MM.1S (cell line): Measurements from ENCODE around the gene SELENOF.
A peak's percentile ranks its signal among the peaks of the same experiment; 100 is the strongest.
"Not testable (repeated sequence)": the region's sequence is repeated elsewhere in the genome, so short reads cannot be mapped to it uniquely, and the experiment has no call there.

ENCODE experiments used
- DNase-seq: peaks from one replicate; pipeline ENCODE4 v3.0.0-alpha.2; 2015
- H2AFZ ChIP-seq: fragments of 300-600 bp; sonication (generic); 2 replicates; pipeline ENCODE4 v1.6.0; 2016; ENCODE audit warnings: antibody characterized with exemption, low read length
- H3F3A ChIP-seq: fragments of 300-600 bp; sonication (generic); 2 replicates; pipeline ENCODE4 v1.6.1; 2016; ENCODE audit warnings: mild to moderate bottlenecking, antibody characterized with exemption, low read length, moderate library complexity, mixed read lengths; ENCODE audit not compliant: insufficient read depth
- H3K27ac ChIP-seq: fragments of 300-600 bp; sonication (generic); 2 replicates; pipeline ENCODE4 v1.5.1; 2016; ENCODE audit warnings: mild to moderate bottlenecking, low read length
- H3K27me3 ChIP-seq: fragments of 300-600 bp; sonication (generic); replicated peaks from 2 replicates; pipeline ENCODE4 v1.6.0; 2016; ENCODE audit warnings: low read length; ENCODE audit not compliant: insufficient read depth
- H3K36me3 ChIP-seq: fragments of 300-600 bp; sonication (generic); replicated peaks from 2 replicates; pipeline ENCODE4 v1.6.1; 2016; ENCODE audit warnings: mild to moderate bottlenecking, low read length, mixed read lengths; ENCODE audit not compliant: insufficient read depth
- H3K4me1 ChIP-seq: fragments of 300-600 bp; sonication (generic); 2 replicates; pipeline ENCODE4 v1.6.1; 2016; ENCODE audit warnings: low read length, mixed read lengths
- H3K4me2 ChIP-seq: fragments of 300-600 bp; sonication (generic); 2 replicates; pipeline ENCODE4 v1.6.0; 2016; ENCODE audit warnings: low read depth, low read length
- H3K4me3 ChIP-seq: fragments of 300-600 bp; sonication (generic); 2 replicates; pipeline ENCODE4 v1.5.1; 2016; ENCODE audit warnings: low read length, mixed read lengths
- H3K79me2 ChIP-seq: fragments of 300-600 bp; sonication (generic); 2 replicates; pipeline ENCODE4 v1.6.1; 2016; ENCODE audit warnings: mixed run types, low read length, mixed read lengths
- H3K9ac ChIP-seq: fragments of 300-600 bp; sonication (generic); 2 replicates; pipeline ENCODE4 v1.6.1; 2016; ENCODE audit warnings: low read length, mixed read lengths
- H3K9me2 ChIP-seq: fragments of 300-600 bp; sonication (generic); replicated peaks from 2 replicates; pipeline ENCODE4 v1.6.1; 2016; ENCODE audit warnings: mild to moderate bottlenecking, low read length, mixed read lengths; ENCODE audit not compliant: insufficient read depth
- H3K9me3 ChIP-seq: fragments of 300-600 bp; sonication (generic); replicated peaks from 2 replicates; pipeline ENCODE4 v1.6.1; 2016; ENCODE audit warnings: mild to moderate bottlenecking, low read length, mixed read lengths; ENCODE audit not compliant: insufficient read depth
- H4K20me1 ChIP-seq: fragments of 300-600 bp; sonication (generic); 2 replicates; pipeline ENCODE4 v1.6.1; 2016; ENCODE audit warnings: mild to moderate bottlenecking, low read length, moderate library complexity, mixed read lengths; ENCODE audit not compliant: insufficient read depth
- EZH2 ChIP-seq: fragments of 300-600 bp; sonication (generic); optimal IDR thresholded peaks from 2 replicates; pipeline ENCODE3; 2017; ENCODE audit warnings: low read depth, mild to moderate bottlenecking, antibody characterized with exemption, low read length, mixed read lengths
- EZH2phosphoT487 ChIP-seq: fragments of 300-600 bp; sonication (generic); IDR thresholded peaks from 2 replicates; pipeline ENCODE4 v1.6.1; 2018; ENCODE audit warnings: antibody characterized with exemption, low read length
- TF ChIP-seq, protein P1 (sequence below): fragments of 300-600 bp; sonication (generic); IDR thresholded peaks from 2 replicates; pipeline ENCODE4 v1.5.1; 2016; ENCODE audit warnings: antibody characterized with exemption, low read length, mixed read lengths

SELENOF gene

DNA sequence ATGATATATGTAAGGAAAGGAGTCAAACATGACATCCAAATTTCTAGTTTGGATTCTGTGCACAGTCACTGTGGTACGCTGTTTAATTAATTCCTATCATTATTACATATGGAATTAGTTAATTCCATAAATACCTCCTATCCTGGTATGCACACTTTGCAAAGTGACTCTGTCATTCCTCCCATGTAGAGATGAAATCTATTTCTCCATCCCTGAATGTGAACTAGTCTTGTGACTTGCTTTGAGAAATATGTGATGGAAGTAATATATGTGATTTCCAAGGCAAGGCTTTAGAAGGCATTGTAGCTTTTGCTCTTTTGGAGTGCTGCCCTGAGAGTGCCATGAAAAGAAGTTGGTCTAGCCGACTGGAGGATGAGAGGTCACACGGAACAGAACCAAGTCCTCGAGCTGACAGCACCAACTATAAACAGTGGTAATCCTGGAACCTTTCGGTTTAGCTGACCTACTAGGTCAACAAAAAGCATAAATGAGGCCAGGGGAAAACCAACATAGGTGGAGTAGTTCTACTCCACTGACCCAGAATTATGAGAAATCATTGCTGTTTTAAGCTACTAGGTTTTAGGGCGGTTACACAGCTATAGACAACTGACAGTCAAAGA is 1.5 kb downstream of the SELENOF start:
- Histone ChIP-seq H3K9ac (peak overlapping the region; percentile 95; the same call in 1 of the 2 replicates), H4K20me1 (peaks cover 4% of the 10 kb centered on the region; the same call in 1 of the 2 replicates), H3K79me2 (peaks cover 94% of the 10 kb centered on the region), H3K4me2 (peak overlapping the region; percentile 87), H3K36me3 (peaks cover 4% of the 10 kb centered on the region; the same call in 1 of the 2 replicates), H3K9me3 (no peaks in the 10 kb centered on the region), H3F3A (peaks cover 11% of the 10 kb centered on the region), H3K4me3 (peak overlapping the region; percentile 95), H3K4me1 (peaks cover 17% of the 10 kb centered on the region), H3K27me3 (no peaks in the 10 kb centered on the region), H3K27ac (no peak overlapping the region), H3K9me2 (no peaks in the 10 kb centered on the region), H2AFZ (no peak overlapping the region)
- TF ChIP-seq, protein P1, sequence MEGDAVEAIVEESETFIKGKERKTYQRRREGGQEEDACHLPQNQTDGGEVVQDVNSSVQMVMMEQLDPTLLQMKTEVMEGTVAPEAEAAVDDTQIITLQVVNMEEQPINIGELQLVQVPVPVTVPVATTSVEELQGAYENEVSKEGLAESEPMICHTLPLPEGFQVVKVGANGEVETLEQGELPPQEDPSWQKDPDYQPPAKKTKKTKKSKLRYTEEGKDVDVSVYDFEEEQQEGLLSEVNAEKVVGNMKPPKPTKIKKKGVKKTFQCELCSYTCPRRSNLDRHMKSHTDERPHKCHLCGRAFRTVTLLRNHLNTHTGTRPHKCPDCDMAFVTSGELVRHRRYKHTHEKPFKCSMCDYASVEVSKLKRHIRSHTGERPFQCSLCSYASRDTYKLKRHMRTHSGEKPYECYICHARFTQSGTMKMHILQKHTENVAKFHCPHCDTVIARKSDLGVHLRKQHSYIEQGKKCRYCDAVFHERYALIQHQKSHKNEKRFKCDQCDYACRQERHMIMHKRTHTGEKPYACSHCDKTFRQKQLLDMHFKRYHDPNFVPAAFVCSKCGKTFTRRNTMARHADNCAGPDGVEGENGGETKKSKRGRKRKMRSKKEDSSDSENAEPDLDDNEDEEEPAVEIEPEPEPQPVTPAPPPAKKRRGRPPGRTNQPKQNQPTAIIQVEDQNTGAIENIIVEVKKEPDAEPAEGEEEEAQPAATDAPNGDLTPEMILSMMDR = no peak
- TF ChIP-seq EZH2phosphoT487 = no peak
- no peak for DNase-seq

DNA sequence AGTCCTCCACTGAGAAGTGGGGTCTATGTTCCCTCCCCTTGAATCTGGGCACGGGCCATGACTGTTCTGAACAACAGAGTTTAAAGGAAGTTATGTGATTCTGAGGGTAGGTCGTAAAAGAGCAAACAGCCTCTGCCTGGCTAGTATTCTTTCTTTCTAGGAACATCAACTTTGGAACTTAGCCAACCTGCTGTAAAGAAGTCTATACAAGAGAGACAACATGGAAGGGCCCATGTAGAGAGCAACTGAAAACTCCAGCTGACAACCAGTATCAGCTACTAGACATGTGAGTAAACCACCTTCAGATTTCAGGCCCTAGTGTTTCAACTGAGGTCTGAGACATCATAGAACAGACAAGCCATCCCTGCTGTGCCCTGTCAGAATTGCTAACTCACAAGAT is 7.5 kb downstream of the SELENOF start:
- H3K9me2 ChIP-seq = no peaks in the 10 kb centered on the region
- H3K4me2 ChIP-seq = no peak overlapping the region
- no peak overlapping the region for H2AFZ ChIP-seq
- no peaks in the 10 kb centered on the region for H3F3A ChIP-seq
- no peaks in the 10 kb centered on the region for H3K27me3 ChIP-seq
- TF ChIP-seq, protein P1 = no peak
- no peak for TF ChIP-seq EZH2phosphoT487
- TF ChIP-seq EZH2 = no peak
- no peaks in the 10 kb centered on the region for H3K9me3 ChIP-seq
- peaks cover 8% of the 10 kb centered on the region for H3K36me3 ChIP-seq
- no peaks in the 10 kb centered on the region for H3K4me1 ChIP-seq
- no peak overlapping the region for H3K27ac ChIP-seq
- peaks cover 17% of the 10 kb centered on the region for H4K20me1 ChIP-seq
- peaks cover 99% of the 10 kb centered on the region for H3K79me2 ChIP-seq
- H3K9ac ChIP-seq = no peak overlapping the region
- no peak for DNase-seq
- no peak overlapping the region for H3K4me3 ChIP-seq

GRCh38 chr1:86905875-86906274 is 8.1 kb downstream of the SELENOF start:
- peaks cover 8% of the 10 kb centered on the region for H3K36me3 ChIP-seq

DNA sequence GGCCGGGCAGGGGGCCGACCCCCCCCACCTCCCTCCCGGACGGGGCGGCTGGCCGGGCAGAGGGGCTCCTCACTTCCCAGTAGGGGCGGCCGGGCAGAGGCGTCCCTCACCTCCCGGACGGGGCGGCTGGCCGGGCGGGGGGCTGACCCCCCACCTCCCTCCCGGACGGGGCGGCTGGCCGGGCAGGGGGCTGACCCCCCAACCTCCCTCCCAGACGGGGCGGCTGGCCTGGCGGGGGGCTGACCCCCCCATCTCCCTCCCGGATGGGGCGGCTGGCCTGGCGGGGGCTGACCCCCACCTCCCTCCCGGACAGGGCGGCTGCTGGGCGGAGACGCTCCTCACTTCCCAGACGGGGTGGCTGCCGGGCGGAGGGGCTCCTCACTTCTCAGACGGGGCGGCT is 14.5 kb downstream of the SELENOF start:
- peaks cover 57% of the 10 kb centered on the region for H3K79me2 ChIP-seq
- not testable (repeated sequence) for H3K9me2 ChIP-seq, H3K27me3 ChIP-seq, H3K27ac ChIP-seq, H3K4me3 ChIP-seq, H3F3A ChIP-seq, H3K9me3 ChIP-seq, H3K4me2 ChIP-seq, H3K36me3 ChIP-seq, H2AFZ ChIP-seq, DNase-seq, H3K9ac ChIP-seq, H4K20me1 ChIP-seq, H3K4me1 ChIP-seq

More at GRCh38 chr1:86905875-86906274, 8.1 kb downstream of the SELENOF start:
- TF ChIP-seq EZH2phosphoT487 (no peak), EZH2 (no peak)
- TF ChIP-seq, protein P1 = no peak
- no peaks in the 10 kb centered on the region for H3K9me2 ChIP-seq
- H4K20me1 ChIP-seq = peaks cover 17% of the 10 kb centered on the region
- H3K4me3 ChIP-seq = no peak overlapping the region
- H3K4me1 ChIP-seq = no peaks in the 10 kb centered on the region
- DNase-seq = no peak
- H3F3A ChIP-seq = no peaks in the 10 kb centered on the region
- no peak overlapping the region for H2AFZ ChIP-seq
- H3K9me3 ChIP-seq = no peaks in the 10 kb centered on the region
- H3K4me2 ChIP-seq = no peak overlapping the region
- H3K79me2 ChIP-seq = peaks cover 98% of the 10 kb centered on the region
- no peak overlapping the region for H3K9ac ChIP-seq
- no peak overlapping the region for H3K27ac ChIP-seq
- no peaks in the 10 kb centered on the region for H3K27me3 ChIP-seq
